Psoas muscle (tissue), 8 donors: Measurements from ENCODE around the gene PLPPR5. TPM values are rescaled to one million over a fixed set of nuclear protein-coding genes. Genes with fewer than 3 reads are reported as not detected.

Experiments used
- ATAC-seq, 4 donors: fragments of 200-7000 bp; cut with Tn5 transposase; one replicate each; pipeline ENCODE4 v1.9.1; 2020; ENCODE audit warnings: moderate library complexity in 3 of 4, mild to moderate bottlenecking in 2 of 4
- DNase-seq, 2 donors: peaks; one replicate each; pipeline ENCODE4 v3.0.0-alpha.2; 2020
- H3K27ac ChIP-seq: fragments of 200-600 bp; one replicate; pipeline ENCODE4 v1.8.0; 2022
- H3K27me3 ChIP-seq, 3 donors: fragments of 200-600 bp in 1 of 3; one replicate each; pipeline versions ENCODE4 v1.6.1 to v1.8.0; 2013 to 2022; ENCODE audit warnings: low read length in 2 of 3, mild to moderate bottlenecking in 2 of 3, moderate library complexity in 1 of 3; ENCODE audit not compliant: insufficient read depth in 3 of 3
- H3K36me3 ChIP-seq, 2 donors: fragments of 200-600 bp in 1 of 2; one replicate each; pipeline versions ENCODE4 v1.6.1 to v1.8.0; 2013 to 2022; ENCODE audit warnings: low read depth in 1 of 2, mild to moderate bottlenecking in 1 of 2, moderate library complexity in 1 of 2; ENCODE audit not compliant: insufficient read depth in 1 of 2
- H3K4me1 ChIP-seq: fragments of 200-600 bp; one replicate; pipeline ENCODE4 v1.8.0; 2022
- H3K4me3 ChIP-seq: fragments of 200-600 bp; one replicate; pipeline ENCODE4 v1.8.0; 2022; ENCODE audit warnings: mild to moderate bottlenecking
- H3K9me3 ChIP-seq: fragments of 200-600 bp; one replicate; pipeline ENCODE4 v1.8.0; 2022
- CTCF ChIP-seq: fragments of 200-600 bp; IDR thresholded peaks from one replicate; pipeline ENCODE4 v1.8.0; 2022; ENCODE audit warnings: antibody characterized with exemption
- WGBS, 3 donors: extraction: QIAGEN DNeasy Blood & Tissue Kit; methylation state at CpG; one replicate each; pipeline versions ENCODE4 v1.1.6 to v1.1.7; 2013; 5-methylcytosine and 5-hydroxymethylcytosine counted together
- intact Hi-C, 2 donors: fragments of 100-400 bp; cut with DNase I; formaldehyde crosslinking; loops; one replicate each; pipeline versions ENCODE4 v1.11.0 to v1.14.2; 2022
- polyA plus RNA-seq, 3 donors: library from polyadenylated mRNA; stranded (reverse); fragments of 200-250 nt; gene quantifications; one replicate each; pipeline ENCODE4 v1.2.3, GENCODE V29; 2013
- total RNA-seq, 4 donors: library from RNA; stranded (reverse); fragmentation: NEBNext Ultra II Directional in 2 of 4; extraction: Animal tissue kit (Norgen Biotek cat#: 25700) in 2 of 4; gene quantifications; one replicate each; pipeline versions ENCODE4 v1.2.1 to v1.2.4, GENCODE V29; 2021 to 2023
- donor health status: healthy with polysubstance abuse.
- donor health status: DM: no; HTN: no; CAD: no; lungs with moderate emphysema.
- donor health status: Bipolar disorder and iron deficiency.
- donor health status: healthy.
- donor health status: DM: yes; HTN: yes; CAD: no.
- donor health status: DM: no; HTN: no; CAD: no.
- donor health status: DM: no; HTN: no; CAD: no.
- donor health status: DM: yes; HTN: yes; CAD: no.

Gene PLPPR5
- total and polyA plus RNA-seq, 7 donors: 0.01 TPM; not detected in 6

GRCh38 chr1:98947071-98947470 lies 57.6 kb downstream of the PLPPR5 start:
- Histone ChIP-seq H3K4me1 (no peaks in the 10 kb centered on the region), H3K36me3 (no peaks in the 10 kb centered on the region), H3K27me3 (no peaks in the 10 kb centered on the region), H3K27ac (no peak overlapping the region), H3K9me3 (no peaks in the 10 kb centered on the region), H3K4me3 (no peak overlapping the region)
- DNase-seq (no peak), ATAC-seq (no peak)
- 65 to 77% (median 69%) methylated on average over 3 of the region's 3 CpGs for WGBS, 3 donors
- intact Hi-C loops: no loop called here
- TF ChIP-seq CTCF: no peak

- Histone ChIP-seq H3K4me3 (no peak overlapping the region), H3K9me3 (no peaks in the 10 kb centered on the region), H3K36me3 (no peaks in the 10 kb centered on the region), H3K4me1 (no peaks in the 10 kb centered on the region), H3K27ac (no peak overlapping the region), H3K27me3 (no peaks in the 10 kb centered on the region)
- intact Hi-C loops: no loop called here
- ATAC-seq (no peak), DNase-seq (no peak)
- no peak for TF ChIP-seq CTCF
- WGBS, 3 donors: 65 to 73% (median 67%) methylated on average over 4 of the region's 4 CpGs
These were observed 64.0 kb downstream of the PLPPR5 start for GRCh38 chr1:98940722-98941079.

GRCh38 chr1:98940069-98940721 lies 64.5 kb downstream of the PLPPR5 start:
- intact Hi-C loops: no loop called here
- H3K27ac ChIP-seq: no peak overlapping the region
- ATAC-seq (no peak), DNase-seq (no peak)
- TF ChIP-seq CTCF: no peak
- no peaks in the 10 kb centered on the region for H3K4me1 ChIP-seq
- WGBS, 3 donors: 82 to 89% (median 88%) methylated on average over 4 of the region's 4 CpGs
- H3K36me3 ChIP-seq: no peaks in the 10 kb centered on the region
- H3K27me3 ChIP-seq: no peaks in the 10 kb centered on the region
- no peaks in the 10 kb centered on the region for H3K9me3 ChIP-seq
- H3K4me3 ChIP-seq: no peak overlapping the region

GRCh38 chr1:98939471-98939870 lies 65.2 kb downstream of the PLPPR5 start:
- no peak overlapping the region for H3K27ac ChIP-seq
- H3K9me3 ChIP-seq: no peaks in the 10 kb centered on the region
- no peak for TF ChIP-seq CTCF
- intact Hi-C loops: no loop called here
- ATAC-seq (no peak), DNase-seq (no peak)
- no peaks in the 10 kb centered on the region for H3K36me3 ChIP-seq
- no peak overlapping the region for H3K4me3 ChIP-seq
- WGBS, 3 donors: 78 to 82% (median 78%) methylated on average over 5 of the region's 5 CpGs
- no peaks in the 10 kb centered on the region for H3K4me1 ChIP-seq
- no peaks in the 10 kb centered on the region for H3K27me3 ChIP-seq

- Histone ChIP-seq H3K9me3 (no peaks in the 10 kb centered on the region), H3K27ac (no peak overlapping the region), H3K4me3 (no peak overlapping the region), H3K27me3 (no peaks in the 10 kb centered on the region), H3K4me1 (no peaks in the 10 kb centered on the region), H3K36me3 (no peaks in the 10 kb centered on the region)
- ATAC-seq (no peak), DNase-seq (no peak)
- intact Hi-C loops: no loop called here
- no peak for TF ChIP-seq CTCF
These were observed 67.3 kb downstream of the PLPPR5 start for GRCh38 chr1:98937347-98937746.
